SK-N-SH (cell line): Measurements from ENCODE around the gene EHBP1L1. TPM values are rescaled to one million over a fixed set of nuclear protein-coding genes. Genes with fewer than 3 reads are reported as not detected.
A peak's percentile ranks its signal among the peaks of the same experiment; 100 is the strongest.

ENCODE experiments used
- CTCF ChIA-PET: fragments of 300-600, 350-600 bp; formaldehyde crosslinking; extraction: SDS; loops from one replicate; lab custom pipeline; 2021; lab: Yijun Ruan, JAX
- POLR2A ChIA-PET: fragments of 350-600 bp; sonication (Branson Sonifier 250); formaldehyde crosslinking; extraction: SDS; loops from one replicate; lab custom pipeline; 2020; ENCODE audit warnings: antibody characterized with exemption, inconsistent platforms; lab: Yijun Ruan, JAX
- DNase-seq: peaks from one replicate; pipeline ENCODE4 v3.0.0; 2012
- H2AFZ ChIP-seq: fragments of 200-600 bp; sonication (generic); 2 replicates; pipeline ENCODE4 v1.8.1; 2016; ENCODE audit warnings: antibody characterized with exemption, mild to moderate bottlenecking, low read depth
- H3F3A ChIP-seq: fragments of 200-600 bp; sonication (generic); replicated peaks from 2 replicates; pipeline ENCODE3; 2016; ENCODE audit warnings: antibody characterized with exemption, mild to moderate bottlenecking; ENCODE audit not compliant: insufficient read depth
- H3K27ac ChIP-seq, 2 experiments: fragments of 200-500 bp in 1 of 2; fragments of 200-600 bp in 1 of 2; sonication (Bioruptor generic) in 1 of 2; sonication (generic), shearing (Covaris generic) in 1 of 2; 2 replicates each; pipeline versions ENCODE4 v1.5.1 to v1.6.1; 2014 to 2016; ENCODE audit warnings: low read depth in 2 of 2, inconsistent platforms in 1 of 2, low read length in 1 of 2, mild to moderate bottlenecking in 1 of 2, mixed read lengths in 1 of 2
- H3K27me3 ChIP-seq: fragments of 200-600 bp; sonication (generic), shearing (Covaris generic); 2 replicates; pipeline ENCODE4 v1.6.1; 2016; ENCODE audit warnings: mixed run types; ENCODE audit not compliant: insufficient read depth
- H3K36me3 ChIP-seq, 2 experiments: fragments of 200-500 bp in 1 of 2; fragments of 200-600 bp in 1 of 2; sonication (Bioruptor generic) in 1 of 2; sonication (generic) in 1 of 2; replicated peaks in 1 of 2; 2 replicates each; pipeline versions ENCODE3 to v1.5.1; 2014 to 2016; ENCODE audit warnings: low read length in 1 of 2, mild to moderate bottlenecking in 1 of 2; ENCODE audit not compliant: insufficient read depth in 2 of 2, control insufficient read depth in 1 of 2
- H3K4me1 ChIP-seq, 2 experiments: fragments of 200-500 bp in 1 of 2; fragments of 200-600 bp in 1 of 2; sonication (Bioruptor generic) in 1 of 2; sonication (generic), shearing (Covaris generic) in 1 of 2; 2 replicates each; pipeline versions ENCODE4 v1.5.1 to v1.6.1; 2014 to 2016; ENCODE audit warnings: low read depth in 1 of 2, low read length in 1 of 2, mixed run types in 1 of 2; ENCODE audit not compliant: insufficient read depth in 2 of 2, control insufficient read depth in 1 of 2
- H3K4me2 ChIP-seq: fragments of 200-600 bp; sonication (generic), shearing (Covaris generic); 2 replicates; pipeline ENCODE4 v1.6.1; 2017; ENCODE audit warnings: mixed run types
- H3K4me3 ChIP-seq, 2 experiments: fragments of 200-500 bp in 1 of 2; fragments of 200-600 bp in 1 of 2; sonication (Bioruptor generic) in 1 of 2; sonication (generic), shearing (Covaris generic) in 1 of 2; 2 replicates each; pipeline versions ENCODE4 v1.5.1 to v1.8.1; 2014 to 2016; ENCODE audit warnings: low read depth in 2 of 2, inconsistent platforms in 1 of 2, low read length in 1 of 2, mild to moderate bottlenecking in 1 of 2, mixed read lengths in 1 of 2, moderate library complexity in 1 of 2
- H3K79me2 ChIP-seq: fragments of 200-600 bp; sonication (generic); 2 replicates; pipeline ENCODE4 v1.8.1; 2017; ENCODE audit warnings: mild to moderate bottlenecking; ENCODE audit not compliant: insufficient read depth
- H3K9ac ChIP-seq: fragments of 200-600 bp; sonication (generic); 2 replicates; pipeline ENCODE4 v1.6.1; 2017; ENCODE audit warnings: mixed run types
- H3K9me2 ChIP-seq: fragments of 200-600 bp; sonication (generic); 2 replicates; pipeline ENCODE4 v1.6.1; 2017; ENCODE audit warnings: mixed run types
- H3K9me3 ChIP-seq: fragments of 200-600 bp; sonication (generic); 2 replicates; pipeline ENCODE4 v1.6.1; 2017; ENCODE audit warnings: mixed run types, mild to moderate bottlenecking, moderate library complexity
- H4K20me1 ChIP-seq: fragments of 200-600 bp; sonication (generic); 2 replicates; pipeline ENCODE4 v1.6.1; 2017; ENCODE audit warnings: mild to moderate bottlenecking, mixed run types; ENCODE audit not compliant: insufficient read depth
- ELF1 ChIP-seq: IDR thresholded peaks from 2 replicates; pipeline ENCODE4 v1.4.0; 2012
- EP300 ChIP-seq, 2 experiments: IDR thresholded peaks; 2 replicates each; pipeline versions ENCODE4 v1.4.0 to v1.6.1; 2012; ENCODE audit warnings: borderline replicate concordance in 1 of 2, low read depth in 1 of 2, low read length in 1 of 2
- EZH2phosphoT487 ChIP-seq: fragments of 200-600 bp; sonication (generic); IDR thresholded peaks from 2 replicates; pipeline ENCODE4 v1.6.1; 2017; ENCODE audit warnings: low read depth, mixed run types, mild to moderate bottlenecking, antibody characterized with exemption, moderate library complexity, borderline replicate concordance
- FOXJ3 ChIP-seq: sonication (generic); formaldehyde crosslinking; IDR thresholded peaks from 2 replicates; pipeline ENCODE4 v1.5.1; 2020; ENCODE audit warnings: mild to moderate bottlenecking, missing genetic modification reagents
- FOXM1 ChIP-seq: IDR thresholded peaks from 2 replicates; pipeline ENCODE4 v1.4.0; 2012; ENCODE audit warnings: low read depth, mild to moderate bottlenecking
- GATA2 ChIP-seq: sonication (generic); formaldehyde crosslinking; IDR thresholded peaks from 2 replicates; pipeline ENCODE4 v1.5.0; 2020; ENCODE audit warnings: mild to moderate bottlenecking, missing genetic modification reagents
- MEF2A ChIP-seq: IDR thresholded peaks from 2 replicates; pipeline ENCODE4 v1.4.0; 2012; ENCODE audit warnings: low read depth, borderline replicate concordance
- MXI1 ChIP-seq: IDR thresholded peaks from 2 replicates; pipeline ENCODE4 v1.6.1; 2012; ENCODE audit warnings: mild to moderate bottlenecking, low read depth, low read length, improper control_type of control experiment
- NFIC ChIP-seq: IDR thresholded peaks from 2 replicates; pipeline ENCODE4 v1.4.0; 2012; ENCODE audit warnings: borderline replicate concordance
- POLR2AphosphoS5 ChIP-seq: IDR thresholded peaks from 2 replicates; pipeline ENCODE4 v1.6.1; 2012; ENCODE audit warnings: low read depth, low read length
- REST ChIP-seq: IDR thresholded peaks from 2 replicates; pipeline ENCODE4 v1.6.1; 2012; ENCODE audit warnings: mild to moderate bottlenecking, low read depth, low read length, moderate library complexity
- RXRA ChIP-seq: IDR thresholded peaks from 2 replicates; pipeline ENCODE4 v1.4.0; 2012; ENCODE audit warnings: low read depth, mild to moderate bottlenecking, borderline replicate concordance
- SMC3 ChIP-seq: IDR thresholded peaks from 2 replicates; pipeline ENCODE4 v1.6.1; 2012; ENCODE audit warnings: low read depth, low read length, improper control_type of control experiment
- TAF1 ChIP-seq: IDR thresholded peaks from 2 replicates; pipeline ENCODE4 v1.6.1; 2012; ENCODE audit warnings: low read depth, mild to moderate bottlenecking, low read length, moderate library complexity, borderline replicate concordance
- TCF12 ChIP-seq: IDR thresholded peaks from 2 replicates; pipeline ENCODE4 v1.4.0; 2012
- USF1 ChIP-seq: IDR thresholded peaks from 2 replicates; pipeline ENCODE4 v1.4.0; 2012; ENCODE audit warnings: low read depth, borderline replicate concordance
- YY1 ChIP-seq: IDR thresholded peaks from 2 replicates; pipeline ENCODE4 v1.4.0; 2012; ENCODE audit warnings: low read depth, mild to moderate bottlenecking
- WGBS: methylation state at CpG from one replicate; pipeline ENCODE4 v1.1.6; 2017; ENCODE audit warnings: low lambda C conversion rate; 5-methylcytosine and 5-hydroxymethylcytosine counted together
- polyA plus RNA-seq, 3 experiments: library from polyadenylated mRNA; depleted of rRNA; stranded (reverse); fragments of >200 nt; gene quantifications; 2 replicates each; pipeline ENCODE4 v1.2.3, GENCODE V29; 2012
- TF ChIP-seq, protein P1 (sequence below): IDR thresholded peaks from 2 replicates; pipeline ENCODE4; 2012

The EHBP1L1 gene
- polyA plus RNA-seq, 1 of the 3 experiments (the other 2 are of a cell fraction): 48.7 TPM

DNA sequence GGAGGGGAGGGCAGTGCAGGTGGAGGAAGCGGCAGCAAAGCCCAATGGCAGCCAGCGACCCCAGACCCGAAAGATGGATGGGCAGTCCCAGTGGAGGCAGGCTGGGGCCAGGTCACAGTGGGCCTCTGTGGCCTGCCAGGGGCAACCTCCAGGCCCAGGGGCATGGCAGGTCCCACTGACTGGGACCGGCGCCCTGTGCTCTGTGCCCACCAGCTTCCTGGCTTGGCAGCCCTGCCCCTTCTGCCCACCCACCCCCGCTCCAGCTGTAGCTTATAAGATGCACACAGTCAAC lies 24.0 kb downstream of the EHBP1L1 start (continued):
- TF ChIP-seq USF1 (no peak), YY1 (no peak), NFIC (no peak), TCF12 (no peak)

DNA sequence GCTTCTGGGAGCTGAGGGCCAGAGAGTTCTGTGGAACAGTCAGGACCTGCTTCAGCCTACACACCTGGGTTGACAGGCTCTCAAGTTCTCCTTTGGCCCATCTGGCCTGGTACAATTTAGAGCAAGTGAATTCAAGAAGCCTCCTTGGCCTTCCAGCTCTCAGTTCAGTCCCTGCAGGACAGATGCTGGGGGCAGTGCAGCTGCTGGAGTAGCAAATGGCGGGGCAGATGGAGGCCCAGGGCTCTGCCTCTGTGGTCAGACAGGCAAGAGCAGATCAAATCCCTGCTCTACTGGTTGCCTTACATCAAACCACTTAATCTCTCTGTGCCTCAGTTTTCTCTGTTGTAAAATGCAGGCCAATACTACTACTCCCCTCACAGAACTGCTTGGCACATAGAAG lies 28.4 kb downstream of the EHBP1L1 start:
- Histone ChIP-seq H3K79me2 (peaks cover 16% of the 10 kb centered on the region), H3K9me3 (no peaks in the 10 kb centered on the region), H2AFZ (no peak overlapping the region), H4K20me1 (peaks cover 24% of the 10 kb centered on the region), H3K27ac (no peak overlapping the region), H3K27me3 (no peaks in the 10 kb centered on the region), H3K4me1 (peaks cover 0 to 13% of the 10 kb centered on the region in 2 experiments; a peak in 1 of 4 replicates), H3K4me2 (no peak overlapping the region), H3K9me2 (no peaks in the 10 kb centered on the region), H3K9ac (no peak overlapping the region), H3K36me3 (peaks cover 23 to 36% of the 10 kb centered on the region in 2 experiments), H3K4me3 (no peak overlapping the region), H3F3A (peaks cover 3% of the 10 kb centered on the region)
- no peak for DNase-seq
- TF ChIP-seq EZH2phosphoT487 (no peak), POLR2AphosphoS5 (no peak), EP300 (IDR thresholded peaks at IDR 0.05; ENCODE audit: borderline replicate concordance in 1 of 2, low read depth in 1 of 2, low read length in 1 of 2) (no peak), TCF12 (no peak), MXI1 (no peak), FOXJ3 (CRISPR knock-in tag) (no peak)
- TF ChIP-seq, protein P1, sequence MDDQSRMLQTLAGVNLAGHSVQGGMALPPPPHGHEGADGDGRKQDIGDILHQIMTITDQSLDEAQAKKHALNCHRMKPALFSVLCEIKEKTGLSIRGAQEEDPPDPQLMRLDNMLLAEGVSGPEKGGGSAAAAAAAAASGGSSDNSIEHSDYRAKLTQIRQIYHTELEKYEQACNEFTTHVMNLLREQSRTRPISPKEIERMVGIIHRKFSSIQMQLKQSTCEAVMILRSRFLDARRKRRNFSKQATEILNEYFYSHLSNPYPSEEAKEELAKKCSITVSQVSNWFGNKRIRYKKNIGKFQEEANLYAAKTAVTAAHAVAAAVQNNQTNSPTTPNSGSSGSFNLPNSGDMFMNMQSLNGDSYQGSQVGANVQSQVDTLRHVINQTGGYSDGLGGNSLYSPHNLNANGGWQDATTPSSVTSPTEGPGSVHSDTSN: no peak
- ChIA-PET POLR2A (interaction anchor here (1.6 kb wide), 1 partner anchor 8 kb away, joined by 4 read pairs; the partner anchor contains the start of gene KCNK7), CTCF (interaction anchor here (0.6 to 5.5 kb wide), 7 partner anchors 8 to 52 kb away, joined by 3 to 48 read pairs (median 4); partner anchors contain the start of genes FAM89B and KCNK7)
- 100% methylated on average over 1 of the region's 1 CpG for WGBS

- Histone ChIP-seq H3K27ac (peak overlapping the region; percentile 11 to 56; a peak in 2 of 4 replicates), H3F3A (peaks cover 3% of the 10 kb centered on the region), H3K9me2 (no peaks in the 10 kb centered on the region), H2AFZ (no peak overlapping the region), H3K9me3 (no peaks in the 10 kb centered on the region), H3K4me2 (peak overlapping the region; percentile 45), H4K20me1 (peaks cover 30% of the 10 kb centered on the region), H3K27me3 (no peaks in the 10 kb centered on the region), H3K79me2 (peaks cover 43% of the 10 kb centered on the region), H3K9ac (no peak overlapping the region), H3K4me3 (peak overlapping the region in 1 of 2 experiments; percentile 33; a peak in 2 of 4 replicates), H3K36me3 (peaks cover 23 to 45% of the 10 kb centered on the region in 2 experiments), H3K4me1 (peaks cover 14 to 21% of the 10 kb centered on the region in 2 experiments; a peak in 2 of 4 replicates)
- POLR2A ChIA-PET: interaction anchor here (0.6 to 1.6 kb wide), 8 partner anchors 8 to 267 kb away, joined by 3 to 15 read pairs (median 4); partner anchors contain the start of genes KCNK7, NEAT1 and PCNX3
- DNase-seq: peak; percentile 100
- WGBS: 17% methylated on average over 18 of the region's 67 CpGs
- CTCF ChIA-PET: interaction anchor here (0.7 to 5.5 kb wide), 9 partner anchors 13 to 291 kb away, joined by 3 to 48 read pairs (median 4); partner anchors contain the start of genes EHBP1L1, FAM89B, RELA and ZNRD2
- TF ChIP-seq GATA2 (CRISPR knock-in tag) (no peak), TAF1 (no peak), EP300 (IDR thresholded peaks at IDR 0.05; ENCODE audit: borderline replicate concordance in 1 of 2, low read depth in 1 of 2, low read length in 1 of 2) (no peak), MEF2A (no peak), REST (no peak), ELF1 (no peak), FOXJ3 (CRISPR knock-in tag) (no peak), SMC3 (no peak), FOXM1 (no peak), RXRA (no peak), TCF12 (no peak), EZH2phosphoT487 (no peak)
- TF ChIP-seq, protein P1: no peak
Measured at GRCh38 chr11:65606876-65607613, 31.2 kb downstream of the EHBP1L1 start.
